ENCODE results near the gene LIME1. TPM values are rescaled to one million over a fixed set of nuclear protein-coding genes. Genes with fewer than 3 reads are reported as not detected.

LIME1 gene
- 6.4 TPM for total RNA-seq
- 1 to 10 TPM; 2.5 to 8.1 (median 4.8) TPM for polyA plus RNA-seq (ENCODE audit: insufficient read depth in 1 of 8, insufficient read length in 8 of 8, low replicate concordance in 1 of 8)
- long read RNA-seq, donor 1, result 0 reads
- long read RNA-seq, donor 2, result 0 reads
- long read RNA-seq, donor 3, result 0 reads
- long read RNA-seq, donor 4, result 0 reads
- long read RNA-seq, donor 5, result 0 reads
- long read RNA-seq, donor 6, result 0 reads
- long read RNA-seq, donor 7, result 0 reads
- long read RNA-seq, donor 8, result 0 reads
- long read RNA-seq, donor 9, result 0 reads
- long read RNA-seq, donor 10, result 0 reads
- long read RNA-seq, donor 11, result 0 reads

DNA sequence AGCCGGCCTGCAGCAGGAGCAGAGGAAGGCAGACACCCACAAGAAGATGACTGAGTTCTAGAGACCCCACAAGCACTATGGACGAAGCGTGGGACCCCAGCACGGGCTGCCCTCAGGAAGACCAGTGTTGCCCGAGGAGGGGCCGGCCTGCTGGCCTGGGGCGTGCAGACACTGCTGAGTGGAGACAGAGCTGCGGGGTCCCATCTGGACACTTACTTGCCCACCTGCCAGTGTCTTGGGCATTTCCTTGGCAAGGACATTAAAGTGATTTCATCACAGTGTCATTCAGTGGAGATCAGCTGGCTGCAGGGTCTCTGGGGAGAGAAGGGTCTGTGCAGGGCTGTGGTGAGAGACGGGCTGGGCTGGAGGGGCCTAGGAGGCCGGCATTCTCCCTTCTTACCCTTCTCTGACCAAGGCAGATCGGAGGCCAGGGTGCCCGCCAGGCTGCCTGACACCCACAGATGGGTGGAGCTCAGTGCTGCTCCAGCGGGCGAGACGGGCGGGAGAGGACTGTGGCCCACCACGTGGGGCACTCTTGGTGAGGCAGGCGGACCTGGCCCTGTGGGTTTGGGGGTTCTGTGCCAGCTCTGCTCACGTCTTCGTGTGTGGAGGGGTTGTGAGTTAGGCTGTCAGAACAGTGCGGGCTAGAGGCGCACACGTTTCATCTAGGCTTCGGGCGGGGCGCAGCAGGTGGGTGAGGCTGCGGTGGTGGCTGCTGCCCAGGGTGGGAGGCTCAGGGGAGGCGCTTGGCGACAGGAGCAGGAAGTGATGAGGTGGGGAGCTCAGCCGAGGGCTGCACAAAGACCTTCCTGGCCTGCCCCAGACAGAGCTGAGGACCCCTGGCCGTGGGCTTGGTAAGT, at the start of gene LIME1:
TSS of gene LIME1 (plus strand) at position 806 of the 860 bp plus-strand sequence. CDS start 886 bp downstream, outside the sequence.
- Histone ChIP-seq H3K27ac (ENCODE audit: low read length) (peak within 1 kb of the TSS; percentile 32), H3K9me3 (replicated peaks; ENCODE audit: control insufficient read depth, low read depth, low read length) (no peaks in the 10 kb centered on the region), H3K36me3 (ENCODE audit: control insufficient read depth, insufficient read depth, low read length) (peaks cover 35% of the 10 kb centered on the region), H3K27me3 (ENCODE audit: control insufficient read depth, insufficient read depth, low read length) (peaks cover 2% of the 10 kb centered on the region), H3K4me1 (ENCODE audit: control insufficient read depth, insufficient read depth, low read length) (peaks cover 43% of the 10 kb centered on the region), H3K4me3 (ENCODE audit: low read length) (no peak within 1 kb of the TSS)
- DNase-seq, result no peak
- WGBS (ENCODE audit: insufficient coverage), result 67% methylated on average over 27 of the region's 31 CpGs

DNA sequence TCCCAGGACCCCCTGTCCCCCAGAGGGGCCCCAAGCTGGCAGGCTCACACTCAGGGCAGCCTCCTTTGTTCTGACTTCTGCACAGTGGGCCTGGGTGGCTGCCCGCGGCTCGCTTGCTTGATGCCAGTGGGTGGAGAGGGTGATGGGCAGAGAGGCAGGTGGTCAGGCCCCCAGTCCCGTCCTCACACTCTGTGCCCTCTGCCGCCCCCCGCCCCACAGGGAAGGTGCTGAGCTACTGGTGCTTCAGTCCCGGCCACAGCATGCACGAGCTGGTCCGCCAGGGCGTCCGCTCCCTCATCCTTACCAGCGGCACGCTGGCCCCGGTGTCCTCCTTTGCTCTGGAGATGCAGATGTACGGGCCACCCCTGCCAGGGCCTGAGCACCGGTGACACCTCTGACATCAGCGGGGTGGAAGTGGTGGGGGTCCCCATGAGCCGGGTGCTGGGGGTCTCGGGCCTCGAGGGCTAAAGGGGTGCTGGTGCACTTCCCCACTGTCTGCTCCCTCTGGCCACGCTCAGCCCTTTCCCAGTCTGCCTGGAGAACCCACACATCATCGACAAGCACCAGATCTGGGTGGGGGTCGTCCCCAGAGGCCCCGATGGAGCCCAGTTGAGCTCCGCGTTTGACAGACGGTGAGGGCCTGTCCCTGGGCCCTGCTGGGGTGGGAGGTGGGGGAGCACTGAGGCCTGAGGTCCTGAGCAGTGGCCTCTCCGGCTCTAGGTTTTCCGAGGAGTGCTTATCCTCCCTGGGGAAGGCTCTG, 48.9 kb upstream of the LIME1 start:
- DNase-seq, result no peak

DNA sequence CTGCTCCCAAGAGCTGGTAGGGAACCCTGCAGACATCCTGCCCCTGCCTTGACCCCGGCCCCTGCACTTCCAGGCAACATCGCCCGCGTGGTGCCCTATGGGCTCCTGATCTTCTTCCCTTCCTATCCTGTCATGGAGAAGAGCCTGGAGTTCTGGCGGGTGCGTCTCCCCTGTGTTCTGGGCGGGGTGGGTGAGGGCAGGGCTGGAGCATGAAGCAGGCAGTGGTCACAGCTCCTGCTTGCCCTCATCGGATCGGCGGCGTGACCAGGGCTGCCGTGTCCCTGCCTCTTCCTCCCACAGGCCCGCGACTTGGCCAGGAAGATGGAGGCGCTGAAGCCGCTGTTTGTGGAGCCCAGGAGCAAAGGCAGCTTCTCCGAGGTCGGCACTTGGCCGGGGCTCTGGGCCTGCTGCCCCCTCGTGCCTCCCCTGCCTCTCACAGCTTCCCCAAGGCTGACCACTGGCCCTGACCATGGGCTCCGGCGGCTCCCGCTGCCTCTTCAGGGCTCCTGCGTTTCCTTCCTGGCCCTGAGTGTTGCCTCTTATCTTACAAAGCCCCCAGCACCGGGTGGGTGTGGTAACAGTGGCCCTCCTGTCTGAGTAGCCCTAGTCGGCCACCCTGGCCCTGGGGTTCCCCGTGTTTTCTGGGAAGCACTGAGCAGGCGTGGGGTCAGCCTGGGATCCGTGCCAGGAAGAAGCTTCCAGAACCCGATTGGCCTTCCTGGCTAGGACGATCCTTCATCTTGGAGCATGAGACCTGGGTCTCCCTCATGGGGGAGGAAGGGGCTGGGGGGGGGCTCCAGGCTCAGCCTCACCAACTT, 48.0 kb upstream of the LIME1 start:
- Histone ChIP-seq H3K9me3 (replicated peaks; ENCODE audit: control insufficient read depth, low read depth, low read length) (no peaks in the 10 kb centered on the region), H3K27ac (ENCODE audit: low read length) (peak overlapping the region; percentile 10), H3K4me3 (ENCODE audit: low read length) (no peak overlapping the region), H3K27me3 (ENCODE audit: control insufficient read depth, insufficient read depth, low read length) (no peaks in the 10 kb centered on the region), H3K36me3 (ENCODE audit: control insufficient read depth, insufficient read depth, low read length) (peaks cover 16% of the 10 kb centered on the region), H3K4me1 (ENCODE audit: control insufficient read depth, insufficient read depth, low read length) (peaks cover 26% of the 10 kb centered on the region)
- WGBS (ENCODE audit: insufficient coverage), result 77% methylated on average over 21 of the region's 31 CpGs
- DNase-seq, result no peak

More for the DNA sequence above, 48.9 kb upstream of the LIME1 start:
- Histone ChIP-seq H3K27me3 (ENCODE audit: control insufficient read depth, insufficient read depth, low read length) (no peaks in the 10 kb centered on the region), H3K27ac (ENCODE audit: low read length) (peak overlapping the region; percentile 85), H3K4me3 (ENCODE audit: low read length) (no peak overlapping the region), H3K9me3 (replicated peaks; ENCODE audit: control insufficient read depth, low read depth, low read length) (no peaks in the 10 kb centered on the region), H3K36me3 (ENCODE audit: control insufficient read depth, insufficient read depth, low read length) (peaks cover 18% of the 10 kb centered on the region), H3K4me1 (ENCODE audit: control insufficient read depth, insufficient read depth, low read length) (peaks cover 27% of the 10 kb centered on the region)
- WGBS (ENCODE audit: insufficient coverage), result 84% methylated on average over 21 of the region's 29 CpGs

- Histone ChIP-seq H3K27ac (ENCODE audit: low read length) (no peak overlapping the region), H3K4me3 (ENCODE audit: low read length) (no peak overlapping the region), H3K36me3 (ENCODE audit: control insufficient read depth, insufficient read depth, low read length) (peaks cover 16% of the 10 kb centered on the region), H3K27me3 (ENCODE audit: control insufficient read depth, insufficient read depth, low read length) (no peaks in the 10 kb centered on the region), H3K4me1 (ENCODE audit: control insufficient read depth, insufficient read depth, low read length) (peaks cover 26% of the 10 kb centered on the region), H3K9me3 (replicated peaks; ENCODE audit: control insufficient read depth, low read depth, low read length) (no peaks in the 10 kb centered on the region)
- no peak for DNase-seq
- 86% methylated on average over 42 of the region's 44 CpGs for WGBS (ENCODE audit: insufficient coverage)
Measured at GRCh38 chr20:63689046-63690002, 47.1 kb upstream of the LIME1 start.

DNA sequence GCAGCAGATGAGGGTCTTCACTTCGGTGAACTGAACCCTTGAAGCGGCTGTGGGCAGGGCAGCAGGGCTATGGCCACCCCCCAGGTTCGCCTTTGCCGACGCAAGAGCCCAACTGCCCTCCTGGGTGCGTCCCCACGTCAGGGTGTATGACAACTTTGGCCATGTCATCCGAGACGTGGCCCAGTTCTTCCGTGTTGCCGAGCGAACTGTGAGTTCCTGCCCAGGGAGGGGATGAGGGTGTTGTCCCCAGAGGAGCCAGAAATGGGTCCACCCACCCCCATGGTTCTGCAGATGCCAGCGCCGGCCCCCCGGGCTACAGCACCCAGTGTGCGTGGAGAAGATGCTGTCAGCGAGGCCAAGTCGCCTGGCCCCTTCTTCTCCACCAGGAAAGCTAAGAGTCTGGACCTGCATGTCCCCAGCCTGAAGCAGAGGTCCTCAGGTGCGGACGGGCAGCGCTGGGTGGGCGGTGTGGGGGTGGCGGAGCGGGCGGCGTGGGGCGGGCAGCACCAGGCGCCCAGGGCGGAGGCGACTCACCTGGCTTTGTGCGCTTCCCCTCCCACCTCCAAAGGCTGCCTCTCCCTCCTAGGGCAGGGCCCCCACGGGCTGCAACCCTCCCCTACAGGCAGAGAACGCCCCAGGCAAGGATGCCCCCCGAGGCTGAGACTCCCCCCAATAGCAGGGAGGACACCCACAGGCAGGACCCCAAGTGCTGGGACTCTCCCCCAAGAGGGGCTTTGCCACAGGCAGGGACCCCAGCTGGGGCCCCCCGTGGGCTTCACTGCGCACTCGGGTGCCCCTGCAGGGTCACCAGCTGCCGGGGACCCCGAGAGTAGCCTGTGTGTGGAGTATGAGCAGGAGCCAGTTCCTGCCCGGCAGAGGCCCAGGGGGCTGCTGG, 46.2 kb upstream of the LIME1 start:
- Histone ChIP-seq H3K27ac (ENCODE audit: low read length) (no peak overlapping the region), H3K4me3 (ENCODE audit: low read length) (no peak overlapping the region), H3K4me1 (ENCODE audit: control insufficient read depth, insufficient read depth, low read length) (peaks cover 26% of the 10 kb centered on the region)

GRCh38 chr20:63690898-63691710, 45.4 kb upstream of the LIME1 start:
- H3K27ac ChIP-seq (ENCODE audit: low read length), result no peak overlapping the region

More for the DNA sequence above, 46.2 kb upstream of the LIME1 start:
- Histone ChIP-seq H3K9me3 (replicated peaks; ENCODE audit: control insufficient read depth, low read depth, low read length) (no peaks in the 10 kb centered on the region), H3K27me3 (ENCODE audit: control insufficient read depth, insufficient read depth, low read length) (no peaks in the 10 kb centered on the region), H3K36me3 (ENCODE audit: control insufficient read depth, insufficient read depth, low read length) (peaks cover 25% of the 10 kb centered on the region)
- no peak for DNase-seq
- 84% methylated on average over 21 of the region's 40 CpGs for WGBS (ENCODE audit: insufficient coverage)

GRCh38 chr20:63691711-63692435, 44.6 kb upstream of the LIME1 start:
- DNase-seq, result peak; percentile 30
- 75% methylated on average over 21 of the region's 21 CpGs for WGBS (ENCODE audit: insufficient coverage)
- H3K4me1 ChIP-seq (ENCODE audit: control insufficient read depth, insufficient read depth, low read length), result peaks cover 26% of the 10 kb centered on the region
- H3K4me3 ChIP-seq (ENCODE audit: low read length), result no peak overlapping the region
- peaks cover 30% of the 10 kb centered on the region for H3K36me3 ChIP-seq (ENCODE audit: control insufficient read depth, insufficient read depth, low read length)
- no peaks in the 10 kb centered on the region for H3K9me3 ChIP-seq (replicated peaks; ENCODE audit: control insufficient read depth, low read depth, low read length)
- no peaks in the 10 kb centered on the region for H3K27me3 ChIP-seq (ENCODE audit: control insufficient read depth, insufficient read depth, low read length)
- H3K27ac ChIP-seq (ENCODE audit: low read length), result no peak overlapping the region

More at GRCh38 chr20:63690898-63691710, 45.4 kb upstream of the LIME1 start:
- 74% methylated on average over 18 of the region's 24 CpGs for WGBS (ENCODE audit: insufficient coverage)
- peaks cover 26% of the 10 kb centered on the region for H3K4me1 ChIP-seq (ENCODE audit: control insufficient read depth, insufficient read depth, low read length)
- H3K27me3 ChIP-seq (ENCODE audit: control insufficient read depth, insufficient read depth, low read length), result no peaks in the 10 kb centered on the region
- H3K9me3 ChIP-seq (replicated peaks; ENCODE audit: control insufficient read depth, low read depth, low read length), result no peaks in the 10 kb centered on the region
- DNase-seq, result peak; percentile 25
- H3K4me3 ChIP-seq (ENCODE audit: low read length), result no peak overlapping the region
- peaks cover 30% of the 10 kb centered on the region for H3K36me3 ChIP-seq (ENCODE audit: control insufficient read depth, insufficient read depth, low read length)

Data from muscle of leg (tissue), 16 donors.